Measurements from ENCODE around the gene MSANTD3. TPM values are rescaled to one million over a fixed set of nuclear protein-coding genes. Genes with fewer than 3 reads are reported as not detected.

The MSANTD3 gene
- total and polyA plus RNA-seq, 12 donors: 10.5 to 37.9 (median 18.2) TPM

DNA sequence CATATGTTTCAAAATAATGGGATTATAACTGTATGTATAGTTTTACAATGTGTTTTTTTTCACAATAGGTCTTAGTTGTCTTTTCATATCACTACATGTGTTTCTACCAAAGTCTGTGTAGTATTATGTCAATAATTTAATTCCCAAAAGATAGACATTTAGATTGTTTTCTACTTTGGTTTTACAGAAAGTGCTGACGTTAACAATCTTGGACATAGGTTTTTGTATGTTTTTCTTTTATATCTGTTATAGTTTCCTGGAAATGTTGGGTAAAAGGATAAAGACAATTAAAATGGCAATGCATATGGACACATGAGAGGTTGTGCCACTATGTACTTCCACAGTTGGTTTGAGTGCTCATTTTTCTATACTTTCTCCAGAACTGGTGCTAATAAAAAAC lies 61.2 kb downstream of the MSANTD3 start:
- H3K4me1 ChIP-seq (replicated peaks in 1 of 2): no peaks in the 10 kb centered on the region
- intact Hi-C loops (cut with DNase I): no loop called here
- WGBS, 4 donors: 91 to 98% (median 95%) methylated on average over 1 of the region's 1 CpG
- TF ChIP-seq, protein P1, sequence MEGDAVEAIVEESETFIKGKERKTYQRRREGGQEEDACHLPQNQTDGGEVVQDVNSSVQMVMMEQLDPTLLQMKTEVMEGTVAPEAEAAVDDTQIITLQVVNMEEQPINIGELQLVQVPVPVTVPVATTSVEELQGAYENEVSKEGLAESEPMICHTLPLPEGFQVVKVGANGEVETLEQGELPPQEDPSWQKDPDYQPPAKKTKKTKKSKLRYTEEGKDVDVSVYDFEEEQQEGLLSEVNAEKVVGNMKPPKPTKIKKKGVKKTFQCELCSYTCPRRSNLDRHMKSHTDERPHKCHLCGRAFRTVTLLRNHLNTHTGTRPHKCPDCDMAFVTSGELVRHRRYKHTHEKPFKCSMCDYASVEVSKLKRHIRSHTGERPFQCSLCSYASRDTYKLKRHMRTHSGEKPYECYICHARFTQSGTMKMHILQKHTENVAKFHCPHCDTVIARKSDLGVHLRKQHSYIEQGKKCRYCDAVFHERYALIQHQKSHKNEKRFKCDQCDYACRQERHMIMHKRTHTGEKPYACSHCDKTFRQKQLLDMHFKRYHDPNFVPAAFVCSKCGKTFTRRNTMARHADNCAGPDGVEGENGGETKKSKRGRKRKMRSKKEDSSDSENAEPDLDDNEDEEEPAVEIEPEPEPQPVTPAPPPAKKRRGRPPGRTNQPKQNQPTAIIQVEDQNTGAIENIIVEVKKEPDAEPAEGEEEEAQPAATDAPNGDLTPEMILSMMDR (IDR thresholded peaks at IDR 0.05): no peak
- no peak for TF ChIP-seq POLR2A (IDR thresholded peaks at IDR 0.05)
- no peak overlapping the region for H3K4me3 ChIP-seq
- H3K27me3 ChIP-seq: no peaks in the 10 kb centered on the region
- H3K36me3 ChIP-seq (replicated peaks in 1 of 2): no peaks in the 10 kb centered on the region
- no peak overlapping the region for H3K27ac ChIP-seq
- H3K9me3 ChIP-seq (replicated peaks in 1 of 3): no peaks in the 10 kb centered on the region
- no peak for DNase-seq

DNA sequence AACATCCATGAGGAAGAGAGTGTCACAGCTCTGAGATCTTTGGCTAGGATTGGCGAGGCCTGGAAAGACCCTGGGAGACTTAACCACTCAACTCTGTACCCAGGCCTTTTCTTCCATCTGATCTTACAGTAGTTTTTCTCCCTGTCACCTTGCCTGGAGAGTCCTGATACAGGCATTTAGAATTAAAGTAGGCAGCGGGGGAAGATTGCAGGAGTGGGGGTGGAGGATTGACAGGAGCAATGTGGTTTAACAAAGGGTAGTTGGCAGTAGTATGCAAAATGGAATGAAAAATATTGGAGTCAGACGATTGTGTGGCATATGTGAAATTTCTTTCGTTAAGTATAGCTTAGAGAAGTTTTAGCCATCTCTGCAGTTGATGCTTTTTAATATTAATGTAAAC lies 62.9 kb downstream of the MSANTD3 start:
- Histone ChIP-seq H3K36me3 (replicated peaks in 1 of 2) (no peaks in the 10 kb centered on the region), H3K27ac (no peak overlapping the region), H3K9me3 (replicated peaks in 1 of 3) (no peaks in the 10 kb centered on the region), H3K4me3 (no peak overlapping the region), H3K27me3 (no peaks in the 10 kb centered on the region), H3K4me1 (replicated peaks in 1 of 2) (no peaks in the 10 kb centered on the region)
- no peak for TF ChIP-seq POLR2A (IDR thresholded peaks at IDR 0.05)
- TF ChIP-seq, protein P1 (IDR thresholded peaks at IDR 0.05): no peak
- intact Hi-C loops (cut with DNase I): no loop called here
- 92 to 94% (median 93%) methylated on average over 4 of the region's 4 CpGs for WGBS, 4 donors
- no peak for DNase-seq

DNA sequence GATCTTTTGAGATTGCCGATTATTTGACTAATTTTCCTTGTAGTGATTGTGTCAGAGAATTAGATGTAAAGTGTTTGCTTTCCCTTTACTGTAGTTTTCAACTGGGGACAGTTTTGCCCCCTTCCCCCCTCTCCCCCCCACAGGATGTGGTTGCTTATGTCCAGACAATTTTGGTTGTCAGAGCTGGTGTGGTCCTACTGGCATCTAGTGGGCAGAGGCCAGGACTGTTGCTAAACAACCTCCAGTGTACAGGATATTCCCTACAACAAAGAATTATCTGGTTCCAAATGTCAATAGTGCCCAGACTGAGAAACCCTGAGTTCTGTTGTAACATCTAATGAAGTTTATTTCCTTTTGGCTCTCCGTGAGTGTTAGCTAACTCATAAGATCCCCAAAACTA lies 66.0 kb downstream of the MSANTD3 start:
- intact Hi-C loops (cut with DNase I): no loop called here
- DNase-seq: no peak
- Histone ChIP-seq H3K27me3 (no peaks in the 10 kb centered on the region), H3K4me1 (replicated peaks in 1 of 2) (no peaks in the 10 kb centered on the region), H3K9me3 (replicated peaks in 1 of 3) (no peaks in the 10 kb centered on the region), H3K4me3 (no peak overlapping the region), H3K27ac (no peak overlapping the region), H3K36me3 (replicated peaks in 1 of 2) (no peaks in the 10 kb centered on the region)
- 86 to 92% (median 89%) methylated on average over 2 of the region's 2 CpGs for WGBS, 4 donors
- TF ChIP-seq POLR2A (IDR thresholded peaks at IDR 0.05): no peak
- TF ChIP-seq, protein P1 (IDR thresholded peaks at IDR 0.05): no peak

DNA sequence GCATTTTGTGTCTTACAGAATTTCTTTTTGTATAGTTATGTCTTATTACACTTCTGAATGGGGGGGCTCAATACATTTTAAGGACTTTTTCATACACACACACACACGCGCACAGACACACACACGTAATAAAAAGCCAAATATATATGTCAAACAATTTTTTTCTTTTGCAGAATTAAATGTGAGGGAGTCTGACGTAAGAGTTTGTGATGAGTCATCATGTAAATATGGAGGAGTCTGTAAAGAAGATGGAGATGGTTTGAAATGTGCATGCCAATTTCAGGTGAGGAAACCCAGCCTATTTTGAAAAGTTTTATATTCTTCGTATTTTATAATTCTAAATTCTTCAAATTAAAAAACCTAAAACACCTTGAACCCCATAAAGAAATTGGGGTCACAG lies 71.6 kb downstream of the MSANTD3 start:
- no peak overlapping the region for H3K27ac ChIP-seq
- WGBS, 4 donors: 77 to 89% (median 84%) methylated on average over 5 of the region's 5 CpGs
- TF ChIP-seq POLR2A (IDR thresholded peaks at IDR 0.05): no peak
- TF ChIP-seq, protein P1 (IDR thresholded peaks at IDR 0.05): no peak

More for the DNA sequence above, 71.6 kb downstream of the MSANTD3 start:
- DNase-seq: no peak
- Histone ChIP-seq H3K9me3 (replicated peaks in 1 of 3) (no peaks in the 10 kb centered on the region), H3K36me3 (replicated peaks in 1 of 2) (no peaks in the 10 kb centered on the region), H3K4me3 (no peak overlapping the region), H3K27me3 (no peaks in the 10 kb centered on the region), H3K4me1 (replicated peaks in 1 of 2) (no peaks in the 10 kb centered on the region)
- intact Hi-C loops (cut with DNase I): no loop called here
